Heart left ventricle (tissue), 16 donors: Measurements from ENCODE around the gene INPPL1. TPM values are rescaled to one million over a fixed set of nuclear protein-coding genes. Genes with fewer than 3 reads are reported as not detected.
"Not testable (repeated sequence)": the region's sequence is repeated elsewhere in the genome, so short reads cannot be mapped to it uniquely, and the experiment has no call there.

Experiments used
- ATAC-seq, 4 donors: fragments of 200-7000 bp; cut with Tn5 transposase; one replicate each; pipeline ENCODE4 v1.9.1; 2020 to 2022; ENCODE audit warnings: moderate library complexity in 4 of 4, mild to moderate bottlenecking in 3 of 4, moderate number of reproducible peaks in 1 of 4
- DNase-seq, 5 donors: peaks; one replicate each; pipeline ENCODE4 v3.0.0-alpha.2; 2020
- H3K27ac ChIP-seq, 12 donors: fragments of 200-600 bp; sonication (generic) in 4 of 12; one replicate each; pipeline versions ENCODE4 v1.5.0 to v1.8.0; 2016 to 2022; ENCODE audit warnings: mild to moderate bottlenecking in 2 of 12
- H3K27me3 ChIP-seq, 9 donors: fragments of 200-600 bp; sonication (generic) in 2 of 9; one replicate each; pipeline versions ENCODE4 v1.5.1 to v1.8.0; 2016 to 2022; ENCODE audit warnings: mild to moderate bottlenecking in 3 of 9
- H3K36me3 ChIP-seq, 9 donors: fragments of 200-600 bp; sonication (generic) in 2 of 9; one replicate each; pipeline versions ENCODE4 v1.5.0 to v1.8.0; 2018 to 2022; ENCODE audit warnings: mild to moderate bottlenecking in 2 of 9
- H3K4me1 ChIP-seq, 12 donors: fragments of 200-600 bp; sonication (generic) in 4 of 12; one replicate each; pipeline versions ENCODE4 v1.5.0 to v1.8.0; 2016 to 2022; ENCODE audit warnings: mild to moderate bottlenecking in 3 of 12
- H3K4me3 ChIP-seq, 12 donors: fragments of 200-600 bp; sonication (generic) in 4 of 12; one replicate each; pipeline versions ENCODE4 v1.5.0 to v1.8.0; 2017 to 2022; ENCODE audit warnings: mild to moderate bottlenecking in 9 of 12, moderate library complexity in 4 of 12
- H3K9me3 ChIP-seq, 12 donors: fragments of 200-600 bp; sonication (generic) in 4 of 12; one replicate each; pipeline versions ENCODE4 v1.5.0 to v1.8.0; 2016 to 2022; ENCODE audit warnings: mild to moderate bottlenecking in 1 of 12
- POLR2A ChIP-seq, 2 donors: fragments of 450-650 bp; IDR thresholded peaks; one replicate each; pipeline ENCODE4 v1.6.1; 2017; ENCODE audit warnings: antibody characterized with exemption in 2 of 2, mild to moderate bottlenecking in 2 of 2, moderate library complexity in 2 of 2
- WGBS, 4 donors: extraction: QIAGEN DNeasy Blood & Tissue Kit in 2 of 4; methylation state at CpG; one replicate each; pipeline versions ENCODE4 v1.1.5 to v1.1.7; 2013 to 2018; 5-methylcytosine and 5-hydroxymethylcytosine counted together
- intact Hi-C, 10 donors: fragments of 100-400 bp; cut with DNase I; formaldehyde crosslinking; loops; one replicate each; pipeline versions ENCODE4 v1.11.1 to v1.14.2; 2022
- polyA plus RNA-seq, 2 donors: library from polyadenylated mRNA; stranded (reverse); fragments of 200-250 nt; gene quantifications; one replicate each; pipeline ENCODE4 v1.2.3, GENCODE V29; 2013
- total RNA-seq, 9 donors: library from RNA; depleted of rRNA in 2 of 9; stranded (reverse); fragments of >200 nt in 2 of 9; fragmentation: NEBNext Ultra II Directional in 3 of 9; extraction: Animal tissue kit (Norgen Biotek cat#: 25700) in 3 of 9; gene quantifications; one replicate each; pipeline versions ENCODE4 v1.1.0 to v1.2.4, GENCODE V29; 2016 to 2023
- TF ChIP-seq, protein P1 (sequence below), 12 donors: fragments of 200-600 bp; sonication (generic) in 4 of 12; IDR thresholded peaks; one replicate each; pipeline versions ENCODE4 v1.5.0 to v1.8.0; 2018 to 2022; ENCODE audit warnings: antibody characterized with exemption in 12 of 12, mild to moderate bottlenecking in 5 of 12
- donor health status: ischemic (EF 13 %, LVEDD 7.1; RV severe dilation, severe dysfunction).
- donor health status: healthy with polysubstance abuse.
- donor health status: DM: no; HTN: yes; CAD: no.
- donor health status: DM: no; HTN: no; CAD: no.
- donor health status: ischemic (EF 25% LVEDD 6.9; RV normal size, moderate dysfunction).
- donor health status: ischemic (EF 25% LVEDD 5.7; RV mildly dilated, moderate dysfunction).
- donor health status: healthy.
- donor health status: DM: yes; HTN: yes; CAD: no.
- donor health status: ischemic (EF 35%, LVEDD 5.7; RV mildly dilated, moderate dysfunction).
- donor health status: nonischemic (EF 11% LVEDD 7.7; RV severe dilation, severe dysfunction).
- donor health status: DM: yes; HTN: yes; CAD: no.
- donor health status: PGD.
- donor health status: ischemic (EF 29% LVEDD 5.4; RV normal size, mild dysfunction).
- donor health status: nonischemic (EF 23%, LVEDD 6.1; RV moderate dilation, normal function).

INPPL1 gene
- total and polyA plus RNA-seq, 11 donors, result 73.2 to 146 (median 99.4) TPM

DNA sequence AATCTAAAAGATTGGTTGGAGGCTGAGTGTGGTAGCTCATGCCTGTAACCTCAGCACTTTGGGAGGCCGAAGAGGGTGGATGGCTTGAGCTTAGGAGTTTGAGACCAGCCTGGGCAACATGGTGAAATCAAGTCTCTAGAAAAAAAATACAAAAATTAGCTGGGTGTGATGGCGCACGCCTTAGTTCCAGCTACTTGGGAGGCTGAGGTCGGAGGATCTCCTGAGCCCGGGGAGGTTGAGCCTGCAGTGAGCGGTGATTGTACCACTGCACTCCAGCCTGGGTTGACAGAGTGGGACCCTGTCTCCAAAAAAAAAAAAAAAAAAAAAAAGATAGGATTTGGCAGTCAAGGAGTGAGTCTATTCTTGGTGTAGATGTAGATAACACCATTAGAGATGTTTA is 22.0 kb upstream of the INPPL1 start:
- TF ChIP-seq, protein P1, sequence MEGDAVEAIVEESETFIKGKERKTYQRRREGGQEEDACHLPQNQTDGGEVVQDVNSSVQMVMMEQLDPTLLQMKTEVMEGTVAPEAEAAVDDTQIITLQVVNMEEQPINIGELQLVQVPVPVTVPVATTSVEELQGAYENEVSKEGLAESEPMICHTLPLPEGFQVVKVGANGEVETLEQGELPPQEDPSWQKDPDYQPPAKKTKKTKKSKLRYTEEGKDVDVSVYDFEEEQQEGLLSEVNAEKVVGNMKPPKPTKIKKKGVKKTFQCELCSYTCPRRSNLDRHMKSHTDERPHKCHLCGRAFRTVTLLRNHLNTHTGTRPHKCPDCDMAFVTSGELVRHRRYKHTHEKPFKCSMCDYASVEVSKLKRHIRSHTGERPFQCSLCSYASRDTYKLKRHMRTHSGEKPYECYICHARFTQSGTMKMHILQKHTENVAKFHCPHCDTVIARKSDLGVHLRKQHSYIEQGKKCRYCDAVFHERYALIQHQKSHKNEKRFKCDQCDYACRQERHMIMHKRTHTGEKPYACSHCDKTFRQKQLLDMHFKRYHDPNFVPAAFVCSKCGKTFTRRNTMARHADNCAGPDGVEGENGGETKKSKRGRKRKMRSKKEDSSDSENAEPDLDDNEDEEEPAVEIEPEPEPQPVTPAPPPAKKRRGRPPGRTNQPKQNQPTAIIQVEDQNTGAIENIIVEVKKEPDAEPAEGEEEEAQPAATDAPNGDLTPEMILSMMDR (IDR thresholded peaks at IDR 0.05), result no peak
- TF ChIP-seq POLR2A (IDR thresholded peaks at IDR 0.05), result no peak
- Histone ChIP-seq H3K36me3 (no peaks in the 10 kb centered on the region), H3K27me3 (no peaks in the 10 kb centered on the region), H3K4me1 (peaks cover 0 to 17% (median 0%) of the 10 kb centered on the region in 12 donors), H3K9me3 (no peaks in the 10 kb centered on the region), H3K27ac (no peak overlapping the region), H3K4me3 (no peak overlapping the region)
- 93 to 98% (median 96%) methylated on average over 6 of the region's 6 CpGs for WGBS, 4 donors
- intact Hi-C loops, result no loop called here
- ATAC-seq (no peak), DNase-seq (no peak)

DNA sequence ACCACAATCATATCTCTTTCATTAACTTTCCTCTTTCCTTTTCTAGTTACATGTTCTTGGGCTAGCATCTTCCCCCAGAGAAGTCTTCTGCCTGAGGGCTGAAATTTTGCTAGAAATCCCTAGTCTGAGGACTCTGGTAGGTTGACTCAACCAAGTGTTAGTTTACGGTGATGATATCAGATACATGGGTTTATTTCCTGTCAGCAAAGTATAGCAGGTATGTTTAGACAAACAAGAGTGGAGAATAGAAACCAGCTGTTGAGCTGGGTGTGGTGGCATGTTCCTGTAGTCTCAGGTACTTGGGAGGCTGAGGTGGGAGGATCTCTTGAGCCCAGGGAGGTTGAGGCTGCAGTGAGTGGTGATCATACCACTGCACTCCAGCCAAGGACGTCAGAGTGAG is 21.4 kb upstream of the INPPL1 start:
- WGBS, 4 donors, result 68 to 77% (median 73%) methylated on average over 2 of the region's 2 CpGs
- intact Hi-C loops, result no loop called here
- ATAC-seq, result no peak

DNA sequence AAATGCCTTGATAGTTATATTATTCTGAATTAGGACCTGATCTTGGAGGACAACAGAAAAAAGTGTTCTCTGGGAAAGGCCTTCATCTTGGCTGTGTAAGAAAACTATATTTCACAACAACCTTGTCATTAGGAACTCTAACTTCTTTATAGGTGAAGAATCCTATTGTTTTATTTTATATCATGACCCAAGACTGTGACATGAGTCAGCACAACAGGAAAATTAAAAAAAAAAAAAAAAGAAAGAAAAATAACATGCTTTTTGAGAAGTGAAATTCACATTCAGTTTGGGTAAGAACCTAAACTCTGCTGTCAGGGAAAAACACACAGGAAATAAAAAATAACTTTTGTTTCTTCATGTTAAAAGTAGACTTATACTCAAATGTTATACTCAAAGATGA is 19.7 kb upstream of the INPPL1 start:
- peak overlapping the region in 1 of 12 donors; percentile 29 for H3K27ac ChIP-seq
- H3K4me3 ChIP-seq, result no peak overlapping the region
- H3K9me3 ChIP-seq, result peaks cover 0 to 12% (median 6%) of the 10 kb centered on the region in 12 donors
- TF ChIP-seq, protein P1 (IDR thresholded peaks at IDR 0.05), result no peak
- no peak for TF ChIP-seq POLR2A (IDR thresholded peaks at IDR 0.05)
- no peaks in the 10 kb centered on the region for H3K27me3 ChIP-seq
- intact Hi-C loops, result no loop called here
- peaks cover 0 to 36% (median 0%) of the 10 kb centered on the region in 12 donors for H3K4me1 ChIP-seq
- no peaks in the 10 kb centered on the region for H3K36me3 ChIP-seq
- ATAC-seq, result no peak
- DNase-seq, result no peak

More for the DNA sequence above, 21.4 kb upstream of the INPPL1 start:
- no peak for DNase-seq
- Histone ChIP-seq H3K9me3 (no peaks in the 10 kb centered on the region), H3K4me1 (peaks cover 0 to 23% (median 0%) of the 10 kb centered on the region in 12 donors), H3K27me3 (no peaks in the 10 kb centered on the region), H3K27ac (no peak overlapping the region), H3K36me3 (no peaks in the 10 kb centered on the region), H3K4me3 (no peak overlapping the region)
- TF ChIP-seq POLR2A (IDR thresholded peaks at IDR 0.05), result no peak

DNA sequence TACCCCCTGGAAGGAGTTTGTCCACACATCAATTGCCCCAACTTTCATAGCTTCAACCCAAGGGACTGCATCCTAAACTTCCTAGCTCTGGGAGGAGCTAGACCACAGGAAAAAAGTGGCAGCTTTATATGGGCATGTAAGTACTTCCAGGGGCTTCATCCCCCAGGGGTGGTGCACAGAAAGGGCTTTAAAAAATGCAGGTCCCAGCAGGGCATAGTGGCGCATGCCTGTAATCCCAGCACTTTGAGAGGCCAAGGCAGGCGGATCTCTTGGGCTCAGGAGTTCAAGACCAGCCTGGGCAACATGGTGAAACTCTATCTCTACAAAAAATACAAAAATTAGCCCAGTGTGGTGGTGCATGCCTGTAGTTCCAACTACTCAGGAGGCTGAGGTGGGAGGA is 17.8 kb upstream of the INPPL1 start:
- intact Hi-C loops, H3K4me3 ChIP-seq, H3K27me3 ChIP-seq, H3K27ac ChIP-seq, DNase-seq, ATAC-seq, H3K36me3 ChIP-seq: not testable (repeated sequence)
- Histone ChIP-seq H3K4me1 (peaks cover 0 to 36% (median 0%) of the 10 kb centered on the region in 12 donors), H3K9me3 (peaks cover 0 to 20% (median 7%) of the 10 kb centered on the region in 12 donors)
- WGBS, 4 donors, result 78 to 94% (median 90%) methylated on average over 2 of the region's 2 CpGs

DNA sequence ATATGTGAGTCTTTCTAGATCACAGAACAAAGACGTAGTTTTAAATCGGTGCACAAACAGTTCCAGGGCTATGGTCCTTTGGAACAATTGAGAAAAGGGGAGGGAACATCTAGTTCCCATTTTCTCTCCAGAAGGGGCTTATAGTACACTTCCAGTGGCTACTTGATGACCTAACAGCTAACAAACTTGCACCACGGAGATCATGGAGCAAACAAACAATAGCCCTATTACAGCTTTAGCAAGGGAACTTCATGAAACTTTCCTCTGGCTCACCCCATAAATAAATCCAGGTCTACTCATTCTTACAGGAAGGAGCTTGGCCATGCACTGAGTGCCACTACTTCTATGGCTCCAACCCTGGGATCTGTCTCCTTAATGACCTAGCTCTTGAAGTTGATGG is 16.3 kb upstream of the INPPL1 start:
- Histone ChIP-seq H3K4me3 (no peak overlapping the region), H3K4me1 (peaks cover 0 to 36% (median 0%) of the 10 kb centered on the region in 12 donors), H3K27me3 (peaks cover 0 to 6% (median 0%) of the 10 kb centered on the region in 9 donors), H3K27ac (no peak overlapping the region), H3K36me3 (no peaks in the 10 kb centered on the region), H3K9me3 (peaks cover 0 to 20% (median 7%) of the 10 kb centered on the region in 12 donors)
- ATAC-seq (no peak), DNase-seq (peak in 1 of 5 donors; percentile 2)
- intact Hi-C loops, result no loop called here
- WGBS, 4 donors, result 72 to 88% (median 84%) methylated on average over 3 of the region's 3 CpGs
- TF ChIP-seq POLR2A (IDR thresholded peaks at IDR 0.05), result no peak
- TF ChIP-seq, protein P1 (IDR thresholded peaks at IDR 0.05), result no peak
